Endothelial cell (in vitro differentiated cells): Measurements from ENCODE around the gene CD164L2. TPM values are rescaled to one million over a fixed set of nuclear protein-coding genes. Genes with fewer than 3 reads are reported as not detected.

Experiments
- DNase-seq: peaks from one replicate; pipeline ENCODE4 v3.0.0; 2021; ENCODE audit warnings: low spot score
- H3K27ac Mint-ChIP-seq: one replicate; pipeline ENCODE4 v1.8.0; 2021; ENCODE audit warnings: mixed read lengths, inconsistent platforms; ENCODE audit not compliant: unreplicated experiment
- H3K27me3 Mint-ChIP-seq: one replicate; pipeline ENCODE4 v1.8.0; 2021; ENCODE audit warnings: mild to moderate bottlenecking, moderate library complexity, mixed read lengths, inconsistent platforms; ENCODE audit not compliant: unreplicated experiment
- H3K36me3 Mint-ChIP-seq: one replicate; pipeline ENCODE4 v1.8.0; 2021; ENCODE audit warnings: mild to moderate bottlenecking, low read depth, mixed read lengths, inconsistent platforms; ENCODE audit not compliant: unreplicated experiment
- H3K4me1 Mint-ChIP-seq: one replicate; pipeline ENCODE4 v1.8.0; 2021; ENCODE audit warnings: mild to moderate bottlenecking, mixed read lengths, inconsistent platforms; ENCODE audit not compliant: unreplicated experiment
- H3K4me3 Mint-ChIP-seq: one replicate; pipeline ENCODE4 v1.8.0; 2021; ENCODE audit warnings: mild to moderate bottlenecking, mixed read lengths, inconsistent platforms; ENCODE audit not compliant: unreplicated experiment
- H3K9me3 Mint-ChIP-seq: one replicate; pipeline ENCODE4 v1.8.0; 2021; ENCODE audit warnings: mixed read lengths, inconsistent platforms; ENCODE audit not compliant: unreplicated experiment
- CTCF ChIP-seq: fragments of 200-600 bp; sonication (generic); IDR thresholded peaks from one replicate; pipeline ENCODE4 v1.5.0; 2021; ENCODE audit warnings: antibody characterized with exemption; ENCODE audit not compliant: unreplicated experiment
- total RNA-seq: library from RNA; stranded (reverse); fragmentation: NEBNext Ultra II Directional; extraction: Animal tissue kit (Norgen Biotek cat#: 25700); gene quantifications from one replicate; pipeline ENCODE4 v1.2.1, GENCODE V29; 2021; ENCODE audit not compliant: unreplicated experiment

Gene CD164L2
- total RNA-seq, 1 donor from 2014 or later = 0.72 TPM

GRCh38 chr1:27349784-27350662 is 33.1 kb downstream of the CD164L2 start:
- no peak for TF ChIP-seq CTCF
- no peak for DNase-seq
- peaks cover 13% of the 10 kb centered on the region for H3K27me3 Mint-ChIP-seq
- H3K4me1 Mint-ChIP-seq = no peaks in the 10 kb centered on the region
- H3K27ac Mint-ChIP-seq = no peak overlapping the region
- H3K9me3 Mint-ChIP-seq = no peaks in the 10 kb centered on the region
- no peak overlapping the region for H3K4me3 Mint-ChIP-seq
- peaks cover 3% of the 10 kb centered on the region for H3K36me3 Mint-ChIP-seq

GRCh38 chr1:27348861-27349783 is 34.0 kb downstream of the CD164L2 start:
- Mint-ChIP-seq H3K9me3 (no peaks in the 10 kb centered on the region), H3K4me3 (no peak overlapping the region), H3K27ac (no peak overlapping the region), H3K4me1 (no peaks in the 10 kb centered on the region), H3K27me3 (peaks cover 13% of the 10 kb centered on the region), H3K36me3 (peaks cover 3% of the 10 kb centered on the region)
- no peak for TF ChIP-seq CTCF
- DNase-seq = peak; percentile 32

GRCh38 chr1:27346991-27347624 is 36.0 kb downstream of the CD164L2 start:
- no peak for TF ChIP-seq CTCF
- H3K27me3 Mint-ChIP-seq = peaks cover 14% of the 10 kb centered on the region
- H3K36me3 Mint-ChIP-seq = no peaks in the 10 kb centered on the region
- H3K4me3 Mint-ChIP-seq = no peak overlapping the region
- H3K9me3 Mint-ChIP-seq = no peaks in the 10 kb centered on the region
- peaks cover 11% of the 10 kb centered on the region for H3K4me1 Mint-ChIP-seq
- H3K27ac Mint-ChIP-seq = no peak overlapping the region
- no peak for DNase-seq

- no peak overlapping the region for H3K27ac Mint-ChIP-seq
- H3K9me3 Mint-ChIP-seq = no peaks in the 10 kb centered on the region
- H3K4me1 Mint-ChIP-seq = peaks cover 15% of the 10 kb centered on the region
- peaks cover 12% of the 10 kb centered on the region for H3K27me3 Mint-ChIP-seq
- no peaks in the 10 kb centered on the region for H3K36me3 Mint-ChIP-seq
- no peak for DNase-seq
- no peak for TF ChIP-seq CTCF
- H3K4me3 Mint-ChIP-seq = no peak overlapping the region
These were observed 36.8 kb downstream of the CD164L2 start for GRCh38 chr1:27346357-27346756.
